ENCODE results near the gene NRCAM. TPM values are rescaled to one million over a fixed set of nuclear protein-coding genes. Genes with fewer than 3 reads are reported as not detected.

NRCAM gene
- total and polyA plus RNA-seq, 10 of the 15 experiments (the other 5 are each of a cell fraction or from before 2014, with no cell fraction given) = 0.30 to 2.0 (median 1.0) TPM

GRCh38 chr7:108231221-108231620 lies 225.0 kb downstream of the NRCAM start:
- ATAC-seq (no peak), DNase-seq (ENCODE audit: low read depth, low spot score) (no peak), FAIRE-seq (no peak)
- Histone ChIP-seq H3K9me3 (replicated peaks; ENCODE audit: control insufficient read depth, insufficient read depth, low read length) (no peaks in the 10 kb centered on the region; the same call in 2 of the 3 replicates), H3K4me3 (no peak overlapping the region), H3K79me2 (ENCODE audit: control insufficient read depth, insufficient read depth, low read length) (no peaks in the 10 kb centered on the region), H3K36me3 (ENCODE audit: control insufficient read depth in 2 of 2, insufficient read depth in 2 of 2, low read length in 1 of 2) (no peaks in the 10 kb centered on the region), H4K20me1 (ENCODE audit: control insufficient read depth, insufficient read depth) (no peaks in the 10 kb centered on the region), H3K27me3 (replicated peaks in 1 of 2; ENCODE audit: control insufficient read depth in 2 of 2, insufficient read depth in 2 of 2, low read length in 1 of 2) (no peaks in the 10 kb centered on the region), H3K9ac (ENCODE audit: control insufficient read depth, insufficient read depth, low read length) (no peak overlapping the region), H2AFZ (ENCODE audit: control insufficient read depth, low read depth, low read length) (no peak overlapping the region), H3K4me1 (ENCODE audit: control insufficient read depth, insufficient read depth, low read length) (no peaks in the 10 kb centered on the region), H3K27ac (ENCODE audit: control insufficient read depth, insufficient read depth) (no peak overlapping the region), H3K4me2 (ENCODE audit: control insufficient read depth, insufficient read depth) (no peak overlapping the region)
- WGBS (ENCODE audit: insufficient coverage, insufficient replicate concordance, low lambda C conversion rate, missing lambda C conversion rate) = 97% methylated on average over 2 of the region's 2 CpGs
- in situ Hi-C loops (cut with MboI) = no loop called here
- intact Hi-C loops (cut with micrococcal nuclease; ENCODE audit: unreplicated experiment) = loop anchor here (10.0 kb wide), 1 partner anchor 64 kb away; no protein-coding TSS in a partner anchor
- ChIA-PET CTCF (no interaction called here), SMC1A (ENCODE audit: uncharacterized antibody, unreplicated experiment) (interaction anchor here (1.1 kb wide), 1 partner anchor 54 kb away, joined by 4 read pairs; no protein-coding TSS in a partner anchor), RAD21 (ENCODE audit: unreplicated experiment) (no interaction called here), POLR2A (no interaction called here)
- no TSS peak for BruUV-seq (replicated peaks)
- TF ChIP-seq BCLAF1 (IDR thresholded peaks at IDR 0.05) = no peak
- TF ChIP-seq NR2F1 (conservative IDR thresholded peaks at IDR 0.05) = no peak
- no peak for TF ChIP-seq SMAD1 (IDR thresholded peaks at IDR 0.05; ENCODE audit: low read depth, partially characterized antibody)
- TF ChIP-seq ESRRA (IDR thresholded peaks at IDR 0.05; ENCODE audit: low read length) = no peak
- no peak for TF ChIP-seq IRF5 (IDR thresholded peaks at IDR 0.05; ENCODE audit: borderline replicate concordance)
- no peak for TF ChIP-seq HDAC6 (IDR thresholded peaks at IDR 0.05; ENCODE audit: unreplicated experiment)
- TF ChIP-seq SUPT20H (IDR thresholded peaks at IDR 0.05; ENCODE audit: borderline replicate concordance, control insufficient read depth, low read depth, low read length) = no peak
- TF ChIP-seq SMC3 (IDR thresholded peaks at IDR 0.05; ENCODE audit: borderline replicate concordance, low read length) = no peak
- no peak for TF ChIP-seq KAT2A (conservative IDR thresholded peaks at IDR 0.05; ENCODE audit: control insufficient read depth, low read depth, low read length)
- TF ChIP-seq SRF (IDR thresholded peaks at IDR 0.05; ENCODE audit: low read depth in 2 of 2, low read length in 2 of 2) = no peak
- TF ChIP-seq CHD2 (IDR thresholded peaks at IDR 0.05; ENCODE audit: borderline replicate concordance, low read depth, low read length) = no peak
- TF ChIP-seq EP300 (IDR thresholded peaks at IDR 0.05; ENCODE audit: borderline replicate concordance in 1 of 2, control insufficient read depth in 1 of 2, low read depth in 2 of 2, low read length in 2 of 2) = no peak
- TF ChIP-seq KLF5 (IDR thresholded peaks at IDR 0.05; ENCODE audit: partially characterized antibody) = no peak
- TF ChIP-seq ATF7 (IDR thresholded peaks at IDR 0.05; ENCODE audit: low read depth) = no peak
- no peak for TF ChIP-seq TCF12 (IDR thresholded peaks at IDR 0.05; ENCODE audit: low read depth, low read length)
- TF ChIP-seq HDGF (IDR thresholded peaks at IDR 0.05) = no peak
- no peak for TF ChIP-seq NFYA (IDR thresholded peaks at IDR 0.05; ENCODE audit: borderline replicate concordance, low read depth, low read length)
- TF ChIP-seq BCL3 (IDR thresholded peaks at IDR 0.05; ENCODE audit: borderline replicate concordance, insufficient read depth, low read depth, low read length, poor library complexity, severe bottlenecking) = no peak
